Mesenchymal stem cell (in vitro differentiated cells and primary cell): ENCODE data around the gene DLGAP1.
A peak's percentile ranks its signal among the peaks of the same experiment; 100 is the strongest.

Experiments used
- DNase-seq: peaks from one replicate; pipeline ENCODE4 v3.0.0-alpha.2; 2013
- H2AFZ ChIP-seq: one replicate; pipeline ENCODE4 v1.6.1; 2013; ENCODE audit warnings: low read depth, mild to moderate bottlenecking, control low read depth, inconsistent platforms, low read length, moderate library complexity
- H2AK5ac ChIP-seq: 2 replicates; pipeline ENCODE4 v1.6.1; 2013; ENCODE audit warnings: low read length, moderate library complexity, mild to moderate bottlenecking, inconsistent platforms; ENCODE audit not compliant: severe bottlenecking
- H2BK120ac ChIP-seq: one replicate; pipeline ENCODE4 v1.6.1; 2013; ENCODE audit warnings: low read depth, mild to moderate bottlenecking, inconsistent platforms, low read length, moderate library complexity
- H2BK12ac ChIP-seq, 2 experiments: one replicate each; pipeline ENCODE4 v1.6.1; 2013; ENCODE audit warnings: inconsistent platforms in 2 of 2, low read length in 2 of 2, mild to moderate bottlenecking in 2 of 2, moderate library complexity in 2 of 2, control low read depth in 1 of 2
- H2BK15ac ChIP-seq: one replicate; pipeline ENCODE4 v1.6.1; 2013; ENCODE audit warnings: mild to moderate bottlenecking, low read depth, inconsistent platforms; ENCODE audit not compliant: poor library complexity, severe bottlenecking
- H2BK5ac ChIP-seq: 2 replicates; pipeline ENCODE4 v1.6.1; 2013; ENCODE audit warnings: low read depth, mild to moderate bottlenecking, low read length, control low read depth, inconsistent platforms; ENCODE audit not compliant: poor library complexity, severe bottlenecking
- H3K14ac ChIP-seq, 2 experiments: one replicate each; pipeline ENCODE4 v1.6.1; 2013; ENCODE audit warnings: inconsistent platforms in 2 of 2, low read length in 2 of 2, control low read depth in 1 of 2, mild to moderate bottlenecking in 1 of 2, moderate library complexity in 1 of 2
- H3K18ac ChIP-seq, 2 experiments: one replicate each; pipeline ENCODE4 v1.6.1; 2013; ENCODE audit warnings: inconsistent platforms in 2 of 2, low read length in 2 of 2, control low read depth in 1 of 2, low read depth in 1 of 2, mild to moderate bottlenecking in 1 of 2
- H3K23ac ChIP-seq, 2 experiments: one replicate each; pipeline ENCODE4 v1.6.1; 2013; ENCODE audit warnings: inconsistent platforms in 2 of 2, low read length in 2 of 2, mild to moderate bottlenecking in 2 of 2, moderate library complexity in 2 of 2, control low read depth in 1 of 2
- H3K27ac ChIP-seq: 2 replicates; pipeline ENCODE4 v1.5.1; 2013; ENCODE audit warnings: mild to moderate bottlenecking, moderate library complexity, low read length, control low read depth, inconsistent platforms; ENCODE audit not compliant: poor library complexity, severe bottlenecking
- H3K27me3 ChIP-seq, 2 experiments: 2 replicates each; pipeline versions ENCODE4 v1.6.1 to v1.7.0; 2013; ENCODE audit warnings: low read length in 2 of 2, mild to moderate bottlenecking in 2 of 2, moderate library complexity in 2 of 2, control low read depth in 1 of 2, inconsistent platforms in 1 of 2; ENCODE audit not compliant: control insufficient read depth in 1 of 2, insufficient read depth in 1 of 2
- H3K36me3 ChIP-seq, 2 experiments: 2 replicates each; pipeline versions ENCODE4 v1.6.1 to v1.7.0; 2013; ENCODE audit warnings: low read length in 2 of 2, control low read depth in 1 of 2, inconsistent platforms in 1 of 2, low read depth in 1 of 2, mild to moderate bottlenecking in 1 of 2; ENCODE audit not compliant: insufficient read depth in 2 of 2, control insufficient read depth in 1 of 2
- H3K4ac ChIP-seq, 2 experiments: one replicate each; pipeline ENCODE4 v1.6.1; 2013; ENCODE audit warnings: inconsistent platforms in 2 of 2, low read length in 2 of 2, mild to moderate bottlenecking in 2 of 2, moderate library complexity in 2 of 2, control low read depth in 1 of 2, low read depth in 1 of 2
- H3K4me1 ChIP-seq: 2 replicates; pipeline ENCODE4 v1.6.1; 2013; ENCODE audit warnings: low read depth, low read length, control low read depth; ENCODE audit not compliant: control insufficient read depth, insufficient read depth
- H3K4me2 ChIP-seq: 2 replicates; pipeline ENCODE4 v1.6.1; 2013; ENCODE audit warnings: low read length, mild to moderate bottlenecking, inconsistent platforms; ENCODE audit not compliant: poor library complexity, severe bottlenecking
- H3K4me3 ChIP-seq, 2 experiments: 2 replicates each; pipeline versions ENCODE4 v1.5.1 to v1.7.0; 2013; ENCODE audit warnings: low read length in 2 of 2, mild to moderate bottlenecking in 2 of 2, control low read depth in 1 of 2, low read depth in 1 of 2; ENCODE audit not compliant: insufficient read depth in 1 of 2
- H3K79me1 ChIP-seq: replicated peaks from 2 replicates; pipeline ENCODE4 v1.6.1; 2013; ENCODE audit warnings: mild to moderate bottlenecking, control low read depth, low read length, inconsistent platforms; ENCODE audit not compliant: poor library complexity, severe bottlenecking
- H3K9ac ChIP-seq: 2 replicates; pipeline ENCODE4 v1.7.0; 2013; ENCODE audit warnings: mild to moderate bottlenecking, low read length, moderate library complexity
- H3K9me3 ChIP-seq: 2 replicates; pipeline ENCODE4 v1.7.0; 2013; ENCODE audit warnings: mild to moderate bottlenecking, low read length; ENCODE audit not compliant: control insufficient read depth
- H4K8ac ChIP-seq: one replicate; pipeline ENCODE4 v1.6.1; 2013; ENCODE audit warnings: inconsistent platforms, mild to moderate bottlenecking, low read length, moderate library complexity
- H4K91ac ChIP-seq: one replicate; pipeline ENCODE4 v1.6.1; 2013; ENCODE audit warnings: mild to moderate bottlenecking, low read length, inconsistent platforms
- WGBS: methylation state at CpG from one replicate; pipeline ENCODE4 v1.1.7; 2013; ENCODE audit warnings: mixed read lengths; 5-methylcytosine and 5-hydroxymethylcytosine counted together

DLGAP1 gene

GRCh38 chr18:3468066-3468705, 986.9 kb downstream of the DLGAP1 start:
- no peak overlapping the region for H2BK120ac ChIP-seq
- no peak overlapping the region for H4K8ac ChIP-seq
- H2BK5ac ChIP-seq = no peak overlapping the region
- no peak overlapping the region for H2BK15ac ChIP-seq
- peaks cover 4 to 23% of the 10 kb centered on the region in 2 experiments for H3K36me3 ChIP-seq
- no peak overlapping the region for H3K23ac ChIP-seq
- no peaks in the 10 kb centered on the region for H3K9me3 ChIP-seq
- H3K27me3 ChIP-seq = no peaks in the 10 kb centered on the region
- peaks cover 2% of the 10 kb centered on the region for H3K4me1 ChIP-seq
- H4K91ac ChIP-seq = no peak overlapping the region
- no peak overlapping the region for H3K4ac ChIP-seq
- no peak overlapping the region for H3K14ac ChIP-seq
- no peak for DNase-seq
- H3K79me1 ChIP-seq = no peaks in the 10 kb centered on the region
- H3K4me2 ChIP-seq = no peak overlapping the region
- H3K9ac ChIP-seq = no peak overlapping the region
- no peak overlapping the region for H3K4me3 ChIP-seq
- no peak overlapping the region for H2AK5ac ChIP-seq
- no peak overlapping the region for H2BK12ac ChIP-seq
- no peak overlapping the region for H2AFZ ChIP-seq
- no peak overlapping the region for H3K18ac ChIP-seq
- no peak overlapping the region for H3K27ac ChIP-seq
- WGBS = 98% methylated on average over 7 of the region's 9 CpGs

DNA sequence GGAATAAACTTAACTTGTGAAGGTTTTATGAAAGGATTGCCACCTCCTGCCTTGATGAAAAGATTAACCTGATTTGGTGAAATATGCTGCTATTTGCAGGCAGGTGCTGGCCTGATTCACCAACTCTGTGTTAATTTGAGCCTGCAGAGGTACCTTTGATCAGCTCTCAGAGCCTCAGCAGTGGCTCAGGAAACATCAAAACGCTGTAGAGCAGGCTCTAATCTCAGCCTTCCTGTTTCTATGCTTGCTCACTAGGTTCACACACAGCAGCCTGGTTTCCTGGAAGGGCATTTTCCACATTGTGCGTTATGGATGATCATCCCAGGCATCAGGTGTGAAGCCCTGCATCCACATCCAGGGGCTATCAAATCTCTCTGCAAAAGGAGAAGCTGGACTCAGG, 988.2 kb downstream of the DLGAP1 start:
- no peak overlapping the region for H2BK15ac ChIP-seq
- no peak overlapping the region for H3K4ac ChIP-seq
- no peaks in the 10 kb centered on the region for H3K27me3 ChIP-seq
- H2BK5ac ChIP-seq = no peak overlapping the region
- H3K23ac ChIP-seq = no peak overlapping the region
- H3K36me3 ChIP-seq = peaks cover 6 to 18% of the 10 kb centered on the region in 2 experiments
- H3K4me2 ChIP-seq = no peak overlapping the region
- H2BK12ac ChIP-seq = peak overlapping the region in 1 of 2 experiments; percentile 15
- H2AK5ac ChIP-seq = no peak overlapping the region
- H2BK120ac ChIP-seq = no peak overlapping the region
- no peak overlapping the region for H4K8ac ChIP-seq
- peak overlapping the region in 1 of 2 experiments; percentile 57 for H3K4me3 ChIP-seq
- H3K9me3 ChIP-seq = peaks cover 3% of the 10 kb centered on the region
- DNase-seq = no peak
- peaks cover 2% of the 10 kb centered on the region for H3K4me1 ChIP-seq
- H3K27ac ChIP-seq = no peak overlapping the region
- no peak overlapping the region for H3K14ac ChIP-seq
- H3K79me1 ChIP-seq = no peaks in the 10 kb centered on the region
- H4K91ac ChIP-seq = no peak overlapping the region
- no peak overlapping the region for H3K18ac ChIP-seq
- H3K9ac ChIP-seq = peak overlapping the region; percentile 81
- WGBS = 12% methylated on average over 2 of the region's 2 CpGs
- H2AFZ ChIP-seq = no peak overlapping the region

- peak overlapping the region in 1 of 2 experiments; percentile 57 for H3K4me3 ChIP-seq
- no peaks in the 10 kb centered on the region for H3K27me3 ChIP-seq
- peaks cover 8 to 26% of the 10 kb centered on the region in 2 experiments for H3K36me3 ChIP-seq
- H2BK15ac ChIP-seq = no peak overlapping the region
- H2AFZ ChIP-seq = no peak overlapping the region
- no peak overlapping the region for H3K23ac ChIP-seq
- no peak overlapping the region for H2BK12ac ChIP-seq
- H4K8ac ChIP-seq = no peak overlapping the region
- H2BK5ac ChIP-seq = no peak overlapping the region
- H4K91ac ChIP-seq = no peak overlapping the region
- peaks cover under 1% of the 10 kb centered on the region for H3K79me1 ChIP-seq
- no peak overlapping the region for H2BK120ac ChIP-seq
- no peak overlapping the region for H3K4me2 ChIP-seq
- WGBS = 58% methylated on average over 4 of the region's 5 CpGs
- H3K27ac ChIP-seq = peak overlapping the region; percentile 37
- no peak overlapping the region for H3K14ac ChIP-seq
- H3K4me1 ChIP-seq = peaks cover 2% of the 10 kb centered on the region
- H3K9me3 ChIP-seq = peaks cover 10% of the 10 kb centered on the region
- H3K9ac ChIP-seq = peak overlapping the region; percentile 81
- peak; percentile 84 for DNase-seq
- no peak overlapping the region for H3K4ac ChIP-seq
- no peak overlapping the region for H2AK5ac ChIP-seq
- peak overlapping the region in 1 of 2 experiments; percentile 75 for H3K18ac ChIP-seq
These were observed 989.1 kb downstream of the DLGAP1 start for GRCh38 chr18:3466045-3466444.

GRCh38 chr18:3463051-3463450, 992.1 kb downstream of the DLGAP1 start:
- Histone ChIP-seq H3K18ac (no peak overlapping the region), H3K4me3 (no peak overlapping the region), H3K27me3 (no peaks in the 10 kb centered on the region), H2BK5ac (no peak overlapping the region), H3K4ac (no peak overlapping the region), H3K9me3 (peaks cover 22% of the 10 kb centered on the region), H3K14ac (no peak overlapping the region), H3K27ac (no peak overlapping the region), H2AFZ (no peak overlapping the region), H4K91ac (no peak overlapping the region), H3K4me1 (no peaks in the 10 kb centered on the region), H4K8ac (no peak overlapping the region), H2BK120ac (no peak overlapping the region), H2BK12ac (no peak overlapping the region), H3K4me2 (no peak overlapping the region), H2BK15ac (no peak overlapping the region), H3K36me3 (peaks cover 8 to 43% of the 10 kb centered on the region in 2 experiments), H3K9ac (peak overlapping the region; percentile 50), H3K23ac (no peak overlapping the region), H3K79me1 (peaks cover 1% of the 10 kb centered on the region), H2AK5ac (no peak overlapping the region)
- 100% methylated on average over 2 of the region's 2 CpGs for WGBS
- no peak for DNase-seq
